AG10803 (cell line): ENCODE measurements around the gene NCKAP5.
A peak's percentile ranks its signal among the peaks of the same experiment; 100 is the strongest.

ENCODE experiments used
- DNase-seq: peaks from one replicate; pipeline ENCODE4 v3.0.0; 2010; ENCODE audit warnings: low read depth
- H3K4me3 ChIP-seq: 2 replicates; pipeline ENCODE4 v1.5.1; 2011; ENCODE audit warnings: mild to moderate bottlenecking, low read length, control low read depth
- CTCF ChIP-seq: conservative IDR thresholded peaks from 2 replicates; pipeline ENCODE4 v1.5.1; 2011; ENCODE audit warnings: mild to moderate bottlenecking, low read length, control low read depth, inconsistent platforms

The NCKAP5 gene

DNA sequence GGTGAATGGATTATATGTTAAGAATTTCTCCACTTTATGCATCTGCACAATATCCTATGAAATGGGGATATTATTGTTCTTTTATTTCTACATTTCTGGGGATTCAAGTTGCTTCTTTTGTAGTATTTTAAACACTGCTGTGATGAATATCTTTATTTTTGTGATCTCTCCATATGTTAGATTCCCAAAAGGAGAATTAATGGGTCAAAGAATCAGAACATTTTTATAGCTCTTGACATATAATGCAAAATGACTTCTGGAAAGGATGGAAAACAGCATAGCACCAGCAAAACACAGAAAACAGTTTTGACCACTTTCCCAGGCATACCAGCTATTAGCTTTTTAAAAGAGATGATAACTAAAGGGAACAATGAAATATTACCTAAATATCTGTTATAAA is 135.5 kb downstream of the NCKAP5 start:
- no peak for DNase-seq
- H3K4me3 ChIP-seq = no peak overlapping the region
- no peak for TF ChIP-seq CTCF

GRCh38 chr2:133431289-133431688 is 137.0 kb downstream of the NCKAP5 start:
- no peak for DNase-seq
- no peak for TF ChIP-seq CTCF
- H3K4me3 ChIP-seq = no peak overlapping the region

GRCh38 chr2:133426791-133427190 is 141.5 kb downstream of the NCKAP5 start:
- no peak for TF ChIP-seq CTCF
- DNase-seq = no peak
- no peak overlapping the region for H3K4me3 ChIP-seq

GRCh38 chr2:133425612-133426011 is 142.7 kb downstream of the NCKAP5 start:
- no peak for TF ChIP-seq CTCF
- DNase-seq = no peak
- H3K4me3 ChIP-seq = no peak overlapping the region

- peak; percentile 9 for DNase-seq
- no peak overlapping the region for H3K4me3 ChIP-seq
- no peak for TF ChIP-seq CTCF
Observed at GRCh38 chr2:133424876-133425275, 143.4 kb downstream of the NCKAP5 start.

DNA sequence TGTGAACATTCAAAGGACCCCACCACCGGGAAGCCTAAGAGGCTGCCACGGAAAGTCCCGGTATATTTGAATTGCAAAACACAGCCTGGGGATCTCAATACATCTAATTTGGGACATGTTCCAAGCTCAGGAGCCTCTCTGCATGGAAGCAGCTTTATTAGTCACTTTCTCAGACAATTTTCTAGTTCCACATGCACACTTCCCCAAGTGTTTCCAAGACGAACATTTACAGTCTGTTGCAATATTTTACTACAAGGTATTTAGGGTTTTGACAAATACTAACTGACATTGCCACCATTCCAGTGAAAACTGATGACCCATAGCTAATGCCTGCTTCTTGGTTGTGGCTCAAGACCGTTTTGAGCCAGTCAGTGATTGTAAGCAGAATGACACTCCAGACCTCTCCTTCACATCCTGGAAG is 145.3 kb downstream of the NCKAP5 start:
- DNase-seq = peak; percentile 59
- TF ChIP-seq CTCF = no peak
- H3K4me3 ChIP-seq = no peak overlapping the region

DNA sequence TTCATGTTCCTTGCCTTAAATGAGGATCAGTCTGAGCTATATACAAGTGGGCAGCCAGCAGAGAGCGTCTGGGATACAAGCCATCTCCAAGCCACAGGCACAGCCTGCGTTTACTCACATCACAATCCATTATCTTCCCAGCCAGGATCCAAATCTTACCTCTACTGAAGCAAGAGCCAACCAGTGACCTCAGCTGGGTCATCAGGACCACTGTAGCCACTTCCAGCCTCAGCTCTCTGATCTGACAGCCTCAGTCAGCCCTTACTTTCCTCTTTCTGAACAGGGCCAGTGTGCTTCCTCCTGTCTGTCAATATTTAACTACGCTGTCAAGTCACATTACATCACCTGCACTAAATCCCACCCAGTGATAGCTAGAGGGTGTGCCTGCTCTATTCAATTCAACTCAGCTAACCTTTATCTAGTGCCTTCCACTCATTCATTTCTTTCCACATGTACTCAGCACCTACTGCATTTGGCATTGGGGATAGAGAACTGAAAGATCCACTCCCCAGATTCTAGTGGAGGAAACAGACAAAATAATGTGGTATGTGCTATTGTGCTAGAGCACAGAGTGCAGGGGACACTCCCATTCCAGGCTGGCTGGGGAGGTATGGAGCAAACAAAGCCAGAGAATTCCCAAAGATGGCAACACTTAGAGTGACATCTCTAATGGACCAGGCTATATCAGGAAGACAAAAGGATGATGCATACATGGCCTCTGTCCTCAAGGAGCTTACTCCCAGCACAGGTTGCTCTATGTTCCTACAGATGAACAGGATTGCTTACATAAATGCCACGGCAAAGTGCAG is 146.5 kb downstream of the NCKAP5 start:
- peak; percentile 29 for DNase-seq
- H3K4me3 ChIP-seq = no peak overlapping the region
- no peak for TF ChIP-seq CTCF
